HG03045 (cell line): ENCODE results near the gene NIPA2.

Experiments used
- ATAC-seq: cut with Tn5 transposase; IDR thresholded peaks from one replicate; pipeline ENCODE4 v1.9.1; 2021; ENCODE audit warnings: mild to moderate bottlenecking, moderate library complexity; ENCODE audit not compliant: unreplicated experiment

NIPA2 gene

GRCh38 chr15:22831473-22831872 lies 7.0 kb upstream of the NIPA2 start:
- ATAC-seq: no peak

GRCh38 chr15:22839046-22839695 lies 705 bp downstream of the NIPA2 start:
- ATAC-seq: no peak

- no peak for ATAC-seq
Observed at GRCh38 chr15:22844421-22845288, 6.2 kb downstream of the NIPA2 start.

GRCh38 chr15:22845289-22845900 lies 6.9 kb downstream of the NIPA2 start:
- ATAC-seq: no peak

- no peak for ATAC-seq
Observed at GRCh38 chr15:22846073-22846472, 7.6 kb downstream of the NIPA2 start.

- no peak for ATAC-seq
Observed at GRCh38 chr15:22850055-22850454, 11.6 kb downstream of the NIPA2 start.

GRCh38 chr15:22851513-22851912 lies 13.0 kb downstream of the NIPA2 start:
- no peak for ATAC-seq

- ATAC-seq: no peak
Observed at GRCh38 chr15:22855791-22856190, 17.3 kb downstream of the NIPA2 start.

- ATAC-seq: no peak
Observed at GRCh38 chr15:22856659-22857058, 18.2 kb downstream of the NIPA2 start.

- no peak for ATAC-seq
Observed at GRCh38 chr15:22861161-22861560, 22.7 kb downstream of the NIPA2 start.

- ATAC-seq: no peak
Observed at GRCh38 chr15:22863356-22863755, 24.9 kb downstream of the NIPA2 start.

- no peak for ATAC-seq
Observed at GRCh38 chr15:22866079-22866478, 27.6 kb downstream of the NIPA2 start.

- ATAC-seq: no peak
Observed at GRCh38 chr15:22867886-22868285, 29.4 kb downstream of the NIPA2 start.

- no peak for ATAC-seq
Observed at GRCh38 chr15:22868495-22868894, 30.0 kb downstream of the NIPA2 start.

GRCh38 chr15:22868928-22869327 lies 30.5 kb downstream of the NIPA2 start:
- ATAC-seq: no peak

GRCh38 chr15:22869856-22870255 lies 31.4 kb downstream of the NIPA2 start:
- no peak for ATAC-seq

- ATAC-seq: no peak
Observed at GRCh38 chr15:22870865-22871264, 32.4 kb downstream of the NIPA2 start.

GRCh38 chr15:22871481-22872086 lies 33.1 kb downstream of the NIPA2 start:
- no peak for ATAC-seq

- ATAC-seq: no peak
Observed at GRCh38 chr15:22872936-22873701, 34.7 kb downstream of the NIPA2 start.

- ATAC-seq: no peak
Observed at GRCh38 chr15:22873841-22874240, 35.4 kb downstream of the NIPA2 start.

- no peak for ATAC-seq
Observed at GRCh38 chr15:22874256-22874655, 35.8 kb downstream of the NIPA2 start.
